Ovary (tissue), 3 donors: ENCODE results near the gene HNRNPUL1.

Experiments used
- CTCF ChIP-seq, 3 donors: fragments of 450-650 bp in 2 of 3; fragments of 200-600 bp in 1 of 3; IDR thresholded peaks; one replicate each; pipeline versions ENCODE4 v1.5.1 to v1.8.0; 2016 to 2022; ENCODE audit warnings: antibody characterized with exemption in 3 of 3, mild to moderate bottlenecking in 1 of 3
- EP300 ChIP-seq: sonication (generic); formaldehyde crosslinking; IDR thresholded peaks from one replicate; pipeline ENCODE4 v1.6.1; 2017; ENCODE audit warnings: antibody characterized with exemption
- POLR2A ChIP-seq: fragments of 450-650 bp; IDR thresholded peaks from one replicate; pipeline ENCODE4 v1.6.1; 2017; ENCODE audit warnings: antibody characterized with exemption, mild to moderate bottlenecking, moderate library complexity
- donor health status: DM: no; HTN: no; CAD: no.

DNA sequence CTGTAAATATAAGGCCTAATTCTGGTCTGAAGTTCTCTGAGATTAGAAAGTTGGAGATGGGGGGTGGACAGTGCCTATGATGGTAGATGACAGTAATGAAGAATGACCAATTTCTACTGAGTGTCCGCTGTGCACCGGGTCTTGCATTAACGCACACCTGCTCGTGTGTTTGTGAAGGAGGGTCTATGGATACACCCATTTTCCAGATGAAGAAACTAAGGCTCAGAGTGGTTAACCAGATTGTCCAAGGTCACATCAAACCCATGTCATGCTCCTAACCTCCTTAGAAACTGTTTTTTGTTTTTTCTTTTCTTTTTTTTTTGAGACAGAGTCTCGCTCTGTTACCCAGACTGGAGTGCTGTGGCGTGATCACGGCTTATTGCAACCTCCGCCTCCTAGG lies 31.5 kb upstream of the HNRNPUL1 start:
- TF ChIP-seq CTCF (IDR thresholded peaks at IDR 0.05) (no peak), EP300 (no peak), POLR2A (no peak)
